NCI-H510A treated with DMSO at 0.1 percent for 48 hours (cell line): ENCODE data around the gene ARID4B.

Source experiments
- DNase-seq: peaks from one replicate; lab custom pipeline; 2025; lab: John Stamatoyannopoulos, UW

Gene ARID4B

DNA sequence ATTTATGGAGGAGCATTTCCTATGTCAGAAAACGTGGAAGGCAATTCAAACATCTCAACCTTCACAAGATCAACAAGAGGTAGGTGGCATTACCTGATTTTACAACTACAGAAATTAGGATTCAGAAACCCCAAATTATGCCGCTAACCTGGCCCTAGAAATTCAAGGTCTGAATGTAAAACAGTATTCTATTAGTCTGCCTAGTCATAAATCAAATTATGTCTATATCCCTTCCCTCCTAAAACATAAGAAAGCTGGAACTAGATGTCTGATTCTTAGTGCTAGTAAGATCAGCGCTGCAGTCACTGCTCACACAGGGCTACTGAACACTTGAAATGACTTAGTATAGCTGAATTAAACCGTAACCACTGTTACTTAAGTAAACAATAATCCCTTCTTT lies 200.8 kb downstream of the ARID4B start:
- no peak for DNase-seq

DNA sequence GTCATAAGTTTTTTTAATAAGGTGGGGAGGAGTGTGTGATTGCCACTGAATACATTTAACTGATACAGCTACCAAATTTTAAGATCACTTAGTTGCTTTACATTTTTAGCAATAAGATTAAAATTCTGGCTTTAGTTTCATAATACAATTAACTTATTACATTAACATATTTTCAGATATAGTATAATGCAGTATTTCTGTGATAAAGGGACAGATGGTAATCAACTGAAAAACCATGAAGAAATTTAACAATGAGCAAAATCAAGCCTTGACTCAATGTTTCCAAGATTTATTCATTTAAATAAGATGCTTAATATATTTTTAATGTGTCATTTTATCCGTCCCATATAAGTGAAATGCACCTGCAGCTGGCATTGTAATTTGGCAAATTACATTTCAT lies 203.3 kb downstream of the ARID4B start:
- DNase-seq, result no peak

DNA sequence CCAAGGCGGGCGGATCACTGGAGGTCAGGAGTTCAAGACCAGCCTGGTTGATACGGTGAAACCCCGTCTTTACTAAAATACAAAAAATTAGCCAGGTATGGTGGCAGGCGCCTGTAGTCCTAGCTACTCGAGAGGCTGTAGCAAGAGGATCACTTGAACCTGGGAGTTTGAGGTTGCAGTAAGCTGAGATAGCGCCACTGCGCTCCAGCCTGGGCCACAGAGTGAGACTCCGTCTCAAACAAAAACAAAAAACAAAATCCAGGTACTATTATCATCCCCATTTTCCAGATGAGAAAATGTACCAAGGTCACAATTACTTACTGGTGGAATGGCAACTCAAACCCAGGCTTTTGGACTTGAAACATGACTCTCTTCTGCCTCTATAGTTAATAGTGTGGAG lies 203.9 kb downstream of the ARID4B start:
- no peak for DNase-seq

DNA sequence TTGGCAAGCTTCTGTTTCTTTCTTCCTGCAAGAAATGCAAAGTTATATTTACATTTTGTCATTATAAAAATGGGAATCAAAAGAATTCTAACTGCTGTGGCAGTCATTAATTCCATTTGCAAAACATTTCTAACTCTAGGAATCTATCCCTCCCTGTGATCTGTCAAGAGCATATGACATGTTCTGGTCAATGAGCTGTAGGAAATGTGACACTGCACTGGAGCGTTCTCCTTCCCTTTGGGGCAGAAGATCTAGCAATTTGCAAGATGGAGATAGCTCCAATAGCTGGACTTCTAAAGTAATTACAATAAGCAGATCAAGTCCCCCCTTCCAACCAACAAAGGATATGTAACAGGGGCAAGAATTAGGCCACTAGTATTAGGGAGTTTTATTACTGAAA lies 205.6 kb downstream of the ARID4B start:
- no peak for DNase-seq
